NCI-H2081 treated with DMSO at 0.1 percent for 48 hours (cell line): ENCODE results near the gene FAM168B.

Source experiments
- DNase-seq: peaks from one replicate; lab custom pipeline; 2025; lab: John Stamatoyannopoulos, UW

Gene FAM168B

GRCh38 chr2:131039908-131040660 is 53.2 kb downstream of the FAM168B start:
- no peak for DNase-seq

- DNase-seq, result no peak
Observed at GRCh38 chr2:131039535-131039907, 53.7 kb downstream of the FAM168B start.

GRCh38 chr2:131039101-131039440 is 54.2 kb downstream of the FAM168B start:
- no peak for DNase-seq

- no peak for DNase-seq
Observed at GRCh38 chr2:131038258-131039100, 54.8 kb downstream of the FAM168B start.

GRCh38 chr2:131037398-131038257 is 55.6 kb downstream of the FAM168B start:
- DNase-seq, result no peak

- no peak for DNase-seq
Observed at GRCh38 chr2:131036696-131037397, 56.4 kb downstream of the FAM168B start.

- no peak for DNase-seq
Observed at GRCh38 chr2:131036269-131036668, 57.0 kb downstream of the FAM168B start.

- DNase-seq, result no peak
Observed at GRCh38 chr2:131035826-131036231, 57.4 kb downstream of the FAM168B start.

GRCh38 chr2:131035112-131035825 is 58.0 kb downstream of the FAM168B start:
- no peak for DNase-seq

- no peak for DNase-seq
Observed at GRCh38 chr2:131034122-131035051, 58.9 kb downstream of the FAM168B start.

- DNase-seq, result no peak
Observed at GRCh38 chr2:131033786-131034121, 59.5 kb downstream of the FAM168B start.

- no peak for DNase-seq
Observed at GRCh38 chr2:131032393-131032836, 60.8 kb downstream of the FAM168B start.

- no peak for DNase-seq
Observed at GRCh38 chr2:131031875-131032274, 61.4 kb downstream of the FAM168B start.

- DNase-seq, result no peak
Observed at GRCh38 chr2:131031431-131031841, 61.8 kb downstream of the FAM168B start.

- DNase-seq, result no peak
Observed at GRCh38 chr2:131030478-131030971, 62.7 kb downstream of the FAM168B start.

- DNase-seq, result no peak
Observed at GRCh38 chr2:131029812-131030211, 63.4 kb downstream of the FAM168B start.

- no peak for DNase-seq
Observed at GRCh38 chr2:131027566-131028528, 65.4 kb downstream of the FAM168B start.

- DNase-seq, result no peak
Observed at GRCh38 chr2:131026919-131027318, 66.3 kb downstream of the FAM168B start.

GRCh38 chr2:131023758-131024157 is 69.5 kb downstream of the FAM168B start:
- no peak for DNase-seq
